Measurements from ENCODE around the gene CHIT1.

The CHIT1 gene

DNA sequence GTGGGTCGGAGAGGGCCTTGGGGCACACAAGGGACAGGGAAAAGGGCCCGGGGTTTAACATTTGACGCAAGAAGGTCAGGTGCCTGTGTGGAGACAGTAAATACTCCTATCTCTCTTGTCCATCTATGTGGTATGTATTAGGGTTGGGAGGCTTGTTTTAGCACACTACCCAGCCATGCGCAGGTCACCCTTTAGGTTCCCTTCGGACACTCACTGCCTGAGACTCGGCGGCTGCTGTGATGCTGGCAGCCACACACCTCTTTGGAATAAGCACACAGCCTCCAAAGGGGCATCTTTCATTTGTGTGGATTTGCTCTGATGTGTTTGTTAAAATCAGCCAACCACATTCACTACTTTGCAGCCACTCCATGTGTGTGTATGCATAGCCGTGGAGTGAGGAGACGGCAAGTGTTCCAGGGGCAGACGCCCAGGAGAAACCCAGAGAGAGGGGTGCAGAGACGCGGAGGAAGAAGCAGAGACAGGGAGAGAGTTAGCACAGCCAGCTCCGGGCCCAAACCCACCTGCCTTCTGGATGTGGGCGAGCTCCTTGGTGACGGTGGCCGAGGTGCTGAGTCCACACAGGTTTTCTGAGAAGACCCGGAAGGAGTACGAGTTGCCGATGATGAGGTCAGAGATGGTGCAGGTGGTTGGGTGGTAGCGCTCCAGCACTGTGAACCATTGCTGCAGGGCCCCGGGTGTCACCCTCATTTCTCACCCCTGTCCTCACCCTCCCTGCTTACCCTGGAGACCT lies 59.5 kb downstream of the CHIT1 start:
- no peak overlapping the region for H3K4me3 ChIP-seq (ENCODE audit: low read depth, low read length)
- TF ChIP-seq, protein P1, sequence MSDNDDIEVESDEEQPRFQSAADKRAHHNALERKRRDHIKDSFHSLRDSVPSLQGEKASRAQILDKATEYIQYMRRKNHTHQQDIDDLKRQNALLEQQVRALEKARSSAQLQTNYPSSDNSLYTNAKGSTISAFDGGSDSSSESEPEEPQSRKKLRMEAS (IDR thresholded peaks at IDR 0.05; ENCODE audit: low read depth, low read length) = no peak
- TF ChIP-seq MYC (IDR thresholded peaks at IDR 0.05; ENCODE audit: low read depth, low read length) = no peak
- TF ChIP-seq POLR2A (IDR thresholded peaks at IDR 0.05; ENCODE audit: extremely low read depth, insufficient read length) = no peak
- TF ChIP-seq, protein P2, sequence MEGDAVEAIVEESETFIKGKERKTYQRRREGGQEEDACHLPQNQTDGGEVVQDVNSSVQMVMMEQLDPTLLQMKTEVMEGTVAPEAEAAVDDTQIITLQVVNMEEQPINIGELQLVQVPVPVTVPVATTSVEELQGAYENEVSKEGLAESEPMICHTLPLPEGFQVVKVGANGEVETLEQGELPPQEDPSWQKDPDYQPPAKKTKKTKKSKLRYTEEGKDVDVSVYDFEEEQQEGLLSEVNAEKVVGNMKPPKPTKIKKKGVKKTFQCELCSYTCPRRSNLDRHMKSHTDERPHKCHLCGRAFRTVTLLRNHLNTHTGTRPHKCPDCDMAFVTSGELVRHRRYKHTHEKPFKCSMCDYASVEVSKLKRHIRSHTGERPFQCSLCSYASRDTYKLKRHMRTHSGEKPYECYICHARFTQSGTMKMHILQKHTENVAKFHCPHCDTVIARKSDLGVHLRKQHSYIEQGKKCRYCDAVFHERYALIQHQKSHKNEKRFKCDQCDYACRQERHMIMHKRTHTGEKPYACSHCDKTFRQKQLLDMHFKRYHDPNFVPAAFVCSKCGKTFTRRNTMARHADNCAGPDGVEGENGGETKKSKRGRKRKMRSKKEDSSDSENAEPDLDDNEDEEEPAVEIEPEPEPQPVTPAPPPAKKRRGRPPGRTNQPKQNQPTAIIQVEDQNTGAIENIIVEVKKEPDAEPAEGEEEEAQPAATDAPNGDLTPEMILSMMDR (IDR thresholded peaks at IDR 0.05; ENCODE audit: low read depth, low read length) = no peak
- DNase-seq (ENCODE audit: low read depth) = no peak

DNA sequence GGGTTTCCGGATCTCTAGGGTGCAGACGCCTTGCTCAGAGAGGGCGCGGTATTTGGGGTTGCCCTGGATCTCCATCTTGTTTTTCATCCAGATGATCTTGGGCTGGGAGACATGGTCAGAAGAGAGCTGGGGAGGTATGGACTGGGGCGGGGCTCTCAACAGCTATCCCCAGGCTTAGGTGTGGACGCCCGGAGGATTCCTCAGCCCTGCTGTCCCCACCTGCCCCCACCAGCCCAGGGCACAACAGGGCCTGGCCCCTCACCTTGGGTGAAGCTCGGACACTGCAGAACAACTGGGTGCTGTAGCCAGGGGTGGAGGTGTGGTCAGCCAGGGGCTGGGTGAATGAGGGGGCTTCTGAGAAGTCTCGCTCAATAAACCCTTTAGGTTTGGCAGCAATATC lies 60.5 kb downstream of the CHIT1 start:
- no peak overlapping the region for H3K4me3 ChIP-seq (ENCODE audit: low read depth, low read length)
- TF ChIP-seq, protein P1 (IDR thresholded peaks at IDR 0.05; ENCODE audit: low read depth, low read length) = no peak
- TF ChIP-seq, protein P2 (IDR thresholded peaks at IDR 0.05; ENCODE audit: low read depth, low read length) = no peak
- TF ChIP-seq MYC (IDR thresholded peaks at IDR 0.05; ENCODE audit: low read depth, low read length) = no peak
- no peak for TF ChIP-seq POLR2A (IDR thresholded peaks at IDR 0.05; ENCODE audit: extremely low read depth, insufficient read length)
- no peak for DNase-seq (ENCODE audit: low read depth)

DNA sequence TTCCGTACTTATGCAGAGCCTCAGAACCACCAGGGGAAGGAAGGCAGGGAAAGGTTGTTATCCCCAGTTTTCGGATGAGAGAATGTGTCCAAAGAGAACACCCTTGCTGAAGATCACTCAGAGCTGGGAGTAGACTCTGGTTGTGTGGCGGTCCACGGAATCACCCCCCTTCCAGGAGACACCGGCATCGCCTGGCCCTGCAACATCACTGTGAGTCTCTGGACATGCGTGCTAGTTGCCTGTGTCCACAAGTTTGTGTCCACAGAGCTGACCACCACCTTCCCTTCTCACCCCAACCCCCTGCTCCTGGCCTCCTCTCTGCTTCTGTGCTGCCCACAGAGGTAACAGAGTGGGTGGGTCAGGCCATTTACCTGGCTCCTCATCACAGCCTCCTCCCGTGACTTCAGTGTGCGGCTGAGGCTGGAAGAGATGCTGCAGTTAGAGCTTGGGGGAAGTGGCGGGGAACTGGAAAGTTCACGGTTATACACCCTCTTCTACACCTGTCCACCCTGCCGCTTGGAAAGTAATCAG lies 61.2 kb downstream of the CHIT1 start:
- no peak for DNase-seq (ENCODE audit: low read depth)
- no peak overlapping the region for H3K4me3 ChIP-seq (ENCODE audit: low read depth, low read length)
- TF ChIP-seq MYC (IDR thresholded peaks at IDR 0.05; ENCODE audit: low read depth, low read length) = no peak
- no peak for TF ChIP-seq POLR2A (IDR thresholded peaks at IDR 0.05; ENCODE audit: extremely low read depth, insufficient read length)
- TF ChIP-seq, protein P2 (IDR thresholded peaks at IDR 0.05; ENCODE audit: low read depth, low read length) = no peak
- TF ChIP-seq, protein P1 (IDR thresholded peaks at IDR 0.05; ENCODE audit: low read depth, low read length) = no peak

DNA sequence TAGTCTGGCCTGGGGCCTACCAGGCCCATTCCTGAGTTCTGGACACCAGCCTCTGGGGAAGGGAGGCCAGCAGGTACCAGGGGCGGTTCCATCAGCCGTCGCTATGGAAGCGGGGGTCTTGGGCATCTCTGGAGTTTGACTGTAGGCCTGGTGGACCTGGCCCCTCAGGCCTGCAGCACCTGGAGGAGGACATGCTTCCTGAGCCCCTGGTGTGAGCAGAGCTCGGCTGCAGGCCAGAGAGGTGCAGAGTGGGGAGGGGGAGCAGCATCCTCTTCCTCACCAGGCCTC lies 61.6 kb downstream of the CHIT1 start:
- no peak overlapping the region for H3K4me3 ChIP-seq (ENCODE audit: low read depth, low read length)
- TF ChIP-seq, protein P1 (IDR thresholded peaks at IDR 0.05; ENCODE audit: low read depth, low read length) = no peak
- TF ChIP-seq, protein P2 (IDR thresholded peaks at IDR 0.05; ENCODE audit: low read depth, low read length) = no peak
- TF ChIP-seq POLR2A (IDR thresholded peaks at IDR 0.05; ENCODE audit: extremely low read depth, insufficient read length) = no peak
- TF ChIP-seq MYC (IDR thresholded peaks at IDR 0.05; ENCODE audit: low read depth, low read length) = no peak
- DNase-seq (ENCODE audit: low read depth) = no peak

DNA sequence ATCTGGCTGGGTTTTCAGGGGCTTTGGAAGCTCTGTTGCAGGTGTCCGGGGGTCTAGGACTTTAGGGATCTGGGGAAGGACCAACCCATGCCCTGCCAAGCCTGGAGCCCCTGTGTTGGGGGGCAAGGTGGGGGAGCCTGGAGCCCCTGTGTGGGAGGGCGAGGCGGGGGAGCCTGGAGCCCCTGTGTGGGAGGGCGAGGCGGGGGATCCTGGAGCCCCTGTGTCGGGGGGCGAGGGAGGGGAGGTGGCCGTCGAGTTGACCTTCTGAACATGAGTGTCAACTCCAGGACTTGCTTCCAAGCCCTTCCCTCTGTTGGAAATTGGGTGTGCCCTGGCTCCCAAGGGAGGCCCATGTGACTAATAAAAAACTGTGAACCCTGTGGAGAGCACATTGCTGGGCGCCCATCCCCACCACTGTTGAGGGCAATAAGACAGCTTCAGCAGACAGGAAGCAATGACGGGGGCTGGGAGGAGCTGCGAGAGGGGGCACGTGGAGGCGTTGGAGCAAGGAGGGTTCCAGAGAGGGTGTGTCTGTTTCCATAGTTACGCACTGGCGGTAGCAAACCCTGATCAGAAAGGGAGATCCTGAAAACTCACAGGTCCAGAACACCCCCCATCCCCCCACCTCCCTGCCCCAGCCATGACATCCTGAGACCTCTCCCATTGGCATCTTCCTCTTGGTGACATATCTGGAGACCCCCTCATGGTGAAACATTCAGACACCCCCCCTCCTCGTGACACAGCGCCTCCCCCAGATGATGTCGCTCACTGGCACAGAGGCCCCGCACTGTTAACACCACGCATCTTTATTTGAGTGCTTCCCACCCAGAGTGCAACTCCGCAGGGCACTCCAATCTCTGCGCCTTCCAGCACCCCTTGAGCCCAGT lies 62.2 kb downstream of the CHIT1 start:
- no peak overlapping the region for H3K4me3 ChIP-seq (ENCODE audit: low read depth, low read length)
- TF ChIP-seq, protein P2 (IDR thresholded peaks at IDR 0.05; ENCODE audit: low read depth, low read length) = no peak
- TF ChIP-seq MYC (IDR thresholded peaks at IDR 0.05; ENCODE audit: low read depth, low read length) (peak; percentile 45; the same call in 1 of the 2 replicates), POLR2A (IDR thresholded peaks at IDR 0.05; ENCODE audit: extremely low read depth, insufficient read length) (no peak)
- TF ChIP-seq, protein P1 (IDR thresholded peaks at IDR 0.05; ENCODE audit: low read depth, low read length) = peak; percentile 51
- DNase-seq (ENCODE audit: low read depth) = peak; percentile 74
